Fibroblast of skin of left quadriceps (primary cell): ENCODE data around the gene SUGCT.

Experiments
- DNase-seq, 2 experiments: peaks; one replicate each; pipeline ENCODE4 v3.0.0-alpha.2; 2013; ENCODE audit warnings: low read depth in 2 of 2

SUGCT gene

DNA sequence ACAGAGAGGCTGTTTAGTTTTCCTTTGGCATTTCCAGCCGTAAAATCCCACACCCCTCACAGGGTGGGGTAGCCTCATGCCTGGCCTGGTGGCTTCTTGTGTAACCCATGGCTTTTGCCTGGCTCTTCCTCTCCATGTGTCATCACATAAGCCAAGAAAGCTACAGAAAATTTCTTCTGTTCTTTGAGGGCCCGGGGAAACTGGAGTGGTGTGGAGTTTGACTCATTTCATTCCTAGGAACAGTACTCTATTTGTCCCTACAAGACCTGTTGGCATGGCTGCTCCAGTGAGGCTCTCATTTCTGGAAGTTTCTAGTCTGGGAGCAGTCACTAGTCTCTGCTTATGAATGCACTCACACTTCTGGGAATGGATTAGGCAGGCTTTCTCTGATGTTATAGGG is 523.9 kb downstream of the SUGCT start:
- no peak for DNase-seq

- DNase-seq = no peak
Observed at GRCh38 chr7:40659231-40659630, 524.4 kb downstream of the SUGCT start.

DNA sequence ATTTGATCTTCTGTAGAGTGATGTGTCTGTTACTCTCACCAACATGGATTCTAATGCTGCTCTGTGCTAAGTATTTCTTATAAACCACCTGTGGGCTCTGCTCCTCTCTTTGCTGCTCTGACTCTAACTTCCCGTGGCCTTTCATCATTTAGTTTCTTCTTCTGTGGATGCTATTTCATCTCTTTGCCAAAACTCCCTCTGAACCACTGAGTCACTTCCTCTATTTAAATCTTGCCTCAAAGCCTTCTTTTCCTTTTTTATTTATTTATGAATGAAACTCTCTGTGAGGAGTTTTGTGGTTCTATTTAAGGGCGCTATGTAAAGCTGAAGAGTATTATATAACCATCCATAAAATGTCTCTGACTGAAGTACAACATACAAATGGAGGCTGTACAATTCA is 538.5 kb downstream of the SUGCT start:
- DNase-seq = peak; percentile 69 to 70

DNA sequence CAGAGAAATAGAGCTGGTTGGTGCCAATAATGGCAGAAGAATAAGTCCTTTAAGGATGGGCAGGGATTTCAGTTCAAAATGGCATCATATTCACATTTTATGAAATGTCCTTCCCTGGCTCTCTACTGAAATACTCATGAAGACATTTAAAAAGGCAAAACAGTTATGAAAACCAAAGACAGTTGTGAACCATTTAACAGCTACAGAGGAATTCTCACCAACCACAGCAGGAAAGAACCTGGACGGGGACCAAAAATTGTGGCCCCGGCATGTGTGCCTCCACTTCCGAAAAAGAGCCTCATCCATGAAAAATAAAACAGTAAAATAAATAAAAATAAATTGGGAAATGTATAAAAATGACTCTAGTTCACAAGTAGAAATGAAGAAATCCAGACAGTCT is 539.5 kb downstream of the SUGCT start:
- DNase-seq = peak in 1 of 2 experiments; percentile 14

- no peak for DNase-seq
Observed at GRCh38 chr7:40675741-40676140, 540.9 kb downstream of the SUGCT start.

DNA sequence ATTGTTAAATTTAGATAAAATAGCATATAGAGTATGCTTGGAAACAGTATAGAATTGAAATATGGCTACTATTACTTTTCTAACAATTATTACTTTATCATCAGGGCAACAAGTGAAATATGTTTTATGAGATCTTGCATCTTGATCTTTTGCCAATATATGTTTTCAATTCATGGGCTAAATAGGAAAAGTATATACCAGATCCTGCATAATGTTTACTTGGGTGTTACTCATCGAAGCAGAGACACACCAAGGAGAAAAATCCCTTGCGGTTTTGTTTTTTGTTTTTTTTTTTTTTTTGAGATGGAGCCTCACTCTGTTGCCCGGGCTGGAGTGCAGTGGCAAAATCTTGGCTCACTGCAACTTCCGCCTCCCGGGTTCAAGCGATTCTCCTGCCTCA is 541.4 kb downstream of the SUGCT start:
- no peak for DNase-seq

- no peak for DNase-seq
Observed at GRCh38 chr7:40680657-40681056, 545.9 kb downstream of the SUGCT start.

DNA sequence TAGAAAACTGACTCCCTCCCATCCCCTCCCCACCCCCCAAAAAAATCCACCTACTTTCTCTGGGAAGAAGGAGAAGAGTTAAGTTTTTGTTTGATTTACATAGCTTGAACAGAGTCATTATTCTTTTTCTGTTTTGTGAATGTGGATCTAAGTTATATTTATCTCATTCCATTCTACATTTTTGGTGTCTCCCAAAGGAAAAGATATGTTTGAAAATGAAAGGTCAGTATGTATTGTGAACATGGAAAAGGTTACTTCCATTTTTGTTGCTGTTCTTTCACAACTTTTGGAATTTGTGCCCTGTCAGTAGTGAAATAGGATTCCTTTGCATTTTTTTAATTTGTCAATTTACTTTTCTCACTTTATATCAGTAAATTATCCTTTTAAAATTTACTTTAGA is 547.9 kb downstream of the SUGCT start:
- DNase-seq = peak in 1 of 2 experiments; percentile 25

DNA sequence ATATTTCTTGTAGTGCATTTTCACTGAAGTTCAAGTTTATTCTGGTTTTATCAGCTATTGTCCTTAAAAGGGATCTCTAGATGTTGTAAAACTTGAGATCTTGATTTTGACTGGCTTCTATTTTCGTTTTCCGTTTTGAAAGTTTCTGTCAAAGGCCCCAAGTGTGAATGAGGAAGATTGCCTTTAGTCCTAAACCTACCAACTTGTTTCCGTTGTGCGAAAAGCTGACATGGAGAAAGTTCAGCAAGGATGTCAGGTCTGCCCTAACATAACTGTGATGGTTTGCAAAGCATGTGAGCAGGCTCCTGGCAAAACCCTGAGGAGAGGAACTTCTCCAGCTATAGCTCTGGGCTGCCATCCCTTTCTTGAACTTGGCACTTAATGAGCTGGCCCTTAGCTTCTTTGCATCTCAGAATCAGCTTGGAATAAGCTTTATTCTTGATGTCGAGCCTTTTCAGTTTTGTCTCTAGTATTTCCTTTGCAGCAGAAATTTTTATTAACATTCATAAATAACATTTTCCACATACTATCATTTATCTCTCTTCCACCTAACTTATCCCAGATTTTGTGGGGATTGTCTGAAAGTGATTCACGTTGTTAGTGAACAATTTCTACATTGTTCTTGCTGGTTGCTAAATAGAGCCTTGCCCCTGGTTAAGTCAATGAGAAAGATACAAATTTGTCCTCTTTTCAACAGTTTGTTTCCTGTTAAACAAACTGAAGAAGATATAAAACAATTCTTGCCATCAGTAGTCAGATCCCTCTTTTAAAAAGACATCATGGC is 559.4 kb downstream of the SUGCT start:
- no peak for DNase-seq

GRCh38 chr7:40694991-40695390 is 560.2 kb downstream of the SUGCT start:
- DNase-seq = no peak

- DNase-seq = no peak
Observed at GRCh38 chr7:40697653-40698052, 562.8 kb downstream of the SUGCT start.

GRCh38 chr7:40698214-40698920 is 563.6 kb downstream of the SUGCT start:
- no peak for DNase-seq

DNA sequence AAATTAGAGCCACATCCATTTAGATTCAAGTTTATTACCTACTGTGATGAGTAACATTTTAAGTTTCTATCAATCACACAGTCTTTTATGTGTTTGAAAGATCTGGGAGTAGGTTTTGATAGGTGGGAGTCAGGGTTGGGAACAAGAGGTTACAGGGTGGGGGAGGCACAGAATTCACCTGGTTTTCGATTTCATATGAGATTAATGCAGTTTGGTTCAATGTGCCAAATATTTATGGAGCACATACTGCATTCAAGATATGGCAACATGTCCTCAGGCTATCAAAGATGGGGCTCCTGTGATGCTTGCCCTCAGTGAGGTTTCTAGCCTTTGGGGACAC is 564.1 kb downstream of the SUGCT start:
- DNase-seq = no peak

DNA sequence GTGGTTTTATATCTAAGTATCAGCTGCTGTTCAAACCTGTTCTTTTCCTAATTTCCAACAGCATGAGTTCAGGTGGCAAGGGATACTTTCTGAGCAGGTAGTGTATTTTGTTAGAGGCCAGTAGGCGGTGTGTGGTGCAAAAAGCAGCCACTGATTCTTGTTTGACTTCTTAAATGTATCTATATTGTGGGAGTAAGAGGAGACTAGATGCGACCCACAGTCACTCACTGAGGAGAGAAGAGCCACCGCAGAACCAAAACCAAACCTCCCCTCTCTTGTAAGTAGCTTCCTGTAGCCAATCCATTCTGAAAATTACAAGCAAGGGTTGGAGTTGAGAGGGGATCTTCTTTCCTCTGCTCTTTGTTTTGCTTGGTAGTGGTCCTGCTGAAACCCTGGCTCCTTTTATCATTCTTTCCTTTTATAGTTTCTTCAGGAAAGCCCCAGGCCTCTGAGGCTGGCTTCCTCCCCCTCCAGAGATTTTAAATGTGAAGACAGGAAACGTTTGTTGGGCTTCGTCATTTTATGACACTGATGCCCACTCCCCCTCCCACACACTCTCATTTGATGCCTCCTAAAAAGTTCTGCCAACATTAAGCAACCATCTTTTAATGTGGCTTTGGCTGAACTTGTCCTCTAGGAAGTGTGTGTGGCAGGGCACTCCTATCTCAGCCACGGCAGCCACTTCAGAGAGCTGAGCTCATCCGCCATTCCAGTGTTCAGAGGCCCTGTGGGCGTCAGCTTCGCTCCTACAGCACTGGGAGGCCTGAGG is 566.0 kb downstream of the SUGCT start:
- DNase-seq = no peak

GRCh38 chr7:40701836-40702551 is 567.2 kb downstream of the SUGCT start:
- no peak for DNase-seq

GRCh38 chr7:40704172-40704571 is 569.4 kb downstream of the SUGCT start:
- DNase-seq = no peak

- no peak for DNase-seq
Observed at GRCh38 chr7:40706829-40707228, 572.0 kb downstream of the SUGCT start.

DNA sequence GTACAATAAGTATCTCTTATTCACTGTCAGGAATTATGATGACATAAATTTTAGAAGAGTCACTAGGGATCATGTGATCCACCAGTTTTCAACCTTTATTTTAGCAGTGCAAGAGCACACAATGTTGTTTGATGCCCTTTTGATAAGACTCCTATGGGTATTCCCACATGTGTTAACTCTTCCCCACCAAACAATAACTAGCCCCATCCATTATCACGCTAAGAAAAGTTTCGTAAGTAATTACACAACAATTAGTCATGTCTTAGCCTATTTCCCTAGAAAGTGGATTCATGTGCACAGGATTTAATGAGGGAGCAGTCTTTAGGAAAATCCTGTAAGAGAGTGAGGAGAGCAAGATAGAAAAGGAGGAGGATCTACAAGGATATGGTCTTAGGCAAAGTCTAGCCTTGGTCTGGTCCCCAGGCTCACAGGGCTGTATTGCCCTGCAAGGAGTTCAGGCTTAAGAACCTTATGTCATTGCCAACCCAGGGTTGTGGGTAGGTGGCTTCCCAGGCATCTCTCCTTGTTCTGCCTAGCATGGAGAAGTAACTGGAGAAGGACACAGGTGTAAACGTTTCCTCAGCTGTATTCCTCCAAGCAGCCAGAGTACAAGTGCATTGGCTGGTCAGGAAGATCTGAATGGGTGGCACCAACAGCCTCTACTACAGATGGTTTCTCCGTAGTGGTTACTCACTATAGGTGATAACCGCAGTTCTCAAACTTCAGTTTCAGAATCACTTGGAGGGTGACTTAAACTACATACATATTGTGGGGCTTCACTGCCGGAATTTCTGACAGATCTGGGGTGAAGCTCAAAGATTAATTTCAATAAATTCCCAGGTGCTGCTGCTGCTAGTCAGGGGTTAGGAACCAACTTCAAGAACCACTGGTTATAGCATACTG is 574.5 kb downstream of the SUGCT start:
- DNase-seq = no peak

- DNase-seq = no peak
Observed at GRCh38 chr7:40711706-40712105, 576.9 kb downstream of the SUGCT start.

GRCh38 chr7:40714363-40715052 is 579.7 kb downstream of the SUGCT start:
- no peak for DNase-seq
